CD4-positive, alpha-beta T cell treated with Interferon alpha-2 for 1 hour (primary cell): Measurements from ENCODE around the gene OPA1.

Experiments used
- DNase-seq, 2 donors: peaks; one replicate each; pipeline ENCODE4 v3.0.0-alpha.2; 2020 to 2022

Gene OPA1, protein sequence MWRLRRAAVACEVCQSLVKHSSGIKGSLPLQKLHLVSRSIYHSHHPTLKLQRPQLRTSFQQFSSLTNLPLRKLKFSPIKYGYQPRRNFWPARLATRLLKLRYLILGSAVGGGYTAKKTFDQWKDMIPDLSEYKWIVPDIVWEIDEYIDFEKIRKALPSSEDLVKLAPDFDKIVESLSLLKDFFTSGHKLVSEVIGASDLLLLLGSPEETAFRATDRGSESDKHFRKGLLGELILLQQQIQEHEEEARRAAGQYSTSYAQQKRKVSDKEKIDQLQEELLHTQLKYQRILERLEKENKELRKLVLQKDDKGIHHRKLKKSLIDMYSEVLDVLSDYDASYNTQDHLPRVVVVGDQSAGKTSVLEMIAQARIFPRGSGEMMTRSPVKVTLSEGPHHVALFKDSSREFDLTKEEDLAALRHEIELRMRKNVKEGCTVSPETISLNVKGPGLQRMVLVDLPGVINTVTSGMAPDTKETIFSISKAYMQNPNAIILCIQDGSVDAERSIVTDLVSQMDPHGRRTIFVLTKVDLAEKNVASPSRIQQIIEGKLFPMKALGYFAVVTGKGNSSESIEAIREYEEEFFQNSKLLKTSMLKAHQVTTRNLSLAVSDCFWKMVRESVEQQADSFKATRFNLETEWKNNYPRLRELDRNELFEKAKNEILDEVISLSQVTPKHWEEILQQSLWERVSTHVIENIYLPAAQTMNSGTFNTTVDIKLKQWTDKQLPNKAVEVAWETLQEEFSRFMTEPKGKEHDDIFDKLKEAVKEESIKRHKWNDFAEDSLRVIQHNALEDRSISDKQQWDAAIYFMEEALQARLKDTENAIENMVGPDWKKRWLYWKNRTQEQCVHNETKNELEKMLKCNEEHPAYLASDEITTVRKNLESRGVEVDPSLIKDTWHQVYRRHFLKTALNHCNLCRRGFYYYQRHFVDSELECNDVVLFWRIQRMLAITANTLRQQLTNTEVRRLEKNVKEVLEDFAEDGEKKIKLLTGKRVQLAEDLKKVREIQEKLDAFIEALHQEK

GRCh38 chr3:193592841-193593667, at the start of gene OPA1:
OPA1 (plus strand) TSS chr3:193593208; CDS start chr3:193593378, 170 bp downstream.
- peak; percentile 91 to 92 for DNase-seq

GRCh38 chr3:193544289-193544688, 48.7 kb upstream of the OPA1 start:
- no peak for DNase-seq

DNA sequence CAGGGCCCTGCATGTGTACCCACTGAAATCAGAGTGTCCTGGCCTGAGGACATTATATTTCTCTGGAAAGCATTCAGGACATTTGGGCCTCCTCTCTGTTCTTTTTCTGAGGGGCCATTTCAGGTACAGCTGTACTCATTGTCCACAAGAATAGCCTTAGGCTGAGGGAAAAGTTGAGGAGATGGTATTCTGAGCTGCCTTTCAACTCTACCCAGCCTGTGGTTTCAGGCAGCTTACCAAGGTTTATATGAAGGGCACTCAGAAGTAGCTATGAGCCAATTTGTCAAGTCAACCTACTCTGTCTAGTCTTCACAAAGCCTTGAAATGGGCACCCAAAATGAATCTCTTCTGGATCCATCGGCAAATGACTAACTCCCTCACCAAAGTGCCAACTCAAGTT, 47.7 kb upstream of the OPA1 start:
- DNase-seq, result no peak

DNA sequence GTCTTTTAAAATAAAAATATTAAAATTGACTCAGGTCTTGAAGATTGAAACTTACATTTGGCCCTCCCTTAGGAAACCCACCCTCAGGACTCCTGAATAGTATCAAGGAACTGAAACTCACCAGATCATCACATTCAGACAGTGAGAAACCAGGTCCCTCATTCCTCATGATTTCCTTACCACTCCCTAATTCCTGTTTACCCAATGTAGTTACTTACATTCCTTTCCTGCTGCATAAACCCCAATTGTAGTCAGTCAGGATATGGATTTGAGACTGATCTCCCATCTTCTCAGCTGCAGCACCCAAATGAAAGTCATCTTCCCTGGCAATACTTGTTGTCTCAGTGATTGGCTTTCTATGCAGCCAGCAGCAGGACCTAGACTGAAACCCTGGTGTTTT, 46.9 kb upstream of the OPA1 start:
- DNase-seq, result no peak

DNA sequence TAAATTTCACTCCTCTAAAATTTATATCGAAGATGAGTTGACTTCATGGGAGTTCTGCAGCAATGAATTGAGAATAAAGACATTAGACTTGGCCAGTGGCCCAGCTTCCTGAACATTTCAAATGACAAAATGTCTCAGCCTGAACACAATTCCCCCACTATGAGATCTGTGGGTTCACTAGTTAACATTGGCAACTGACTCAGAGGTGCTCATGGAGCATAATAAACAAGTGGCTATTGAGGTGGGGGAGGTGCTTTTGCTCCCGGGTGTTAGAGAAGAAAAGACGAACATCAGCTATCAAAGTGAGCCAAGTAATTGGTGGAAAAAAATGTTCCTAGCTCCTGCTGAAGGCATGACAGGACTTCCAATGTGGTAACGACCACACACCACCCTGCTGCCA, 44.6 kb upstream of the OPA1 start:
- DNase-seq, result no peak

- DNase-seq, result no peak
Observed at GRCh38 chr3:193552923-193553322, 40.1 kb upstream of the OPA1 start.

DNA sequence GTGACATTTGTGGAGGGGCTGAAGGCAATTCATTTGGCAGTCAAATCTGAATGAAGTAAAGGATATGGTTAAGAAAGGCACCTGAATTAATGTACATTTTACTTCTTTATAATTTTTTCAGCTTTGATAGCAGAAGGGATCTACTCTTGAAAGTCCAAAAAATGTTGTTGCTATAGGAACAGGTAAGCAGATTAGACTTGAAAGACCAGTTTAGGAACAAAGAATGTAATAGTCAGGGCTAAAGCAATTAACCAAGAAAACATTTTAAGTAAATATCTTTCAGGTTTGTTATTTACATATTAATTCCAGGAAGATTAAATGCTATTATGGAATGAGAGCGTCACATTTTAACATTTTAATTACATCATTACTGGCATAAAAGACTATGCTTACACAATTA, 39.4 kb upstream of the OPA1 start:
- DNase-seq, result no peak

DNA sequence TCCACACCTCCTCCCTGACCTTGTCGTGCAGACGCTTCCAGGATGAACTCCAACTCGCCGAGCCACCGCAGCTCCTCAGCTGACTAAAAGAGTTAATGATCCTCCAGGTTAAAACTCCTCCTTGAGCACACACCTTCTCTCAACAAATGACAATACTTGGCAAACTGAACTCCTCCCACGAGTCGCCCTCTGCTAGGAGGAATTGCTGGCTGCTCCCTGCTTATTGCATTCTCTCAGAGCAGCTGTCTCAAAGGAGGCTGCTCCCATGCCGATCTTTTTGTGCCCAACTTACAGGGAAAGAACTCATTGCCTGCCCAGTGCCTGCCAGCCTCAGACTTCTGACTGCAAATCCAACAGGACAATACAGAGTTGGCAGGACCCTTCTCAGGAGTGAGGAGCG, 38.2 kb upstream of the OPA1 start, which contains the start of gene ATP13A4:
Gene ATP13A4, minus strand, starts transcription at position 85 of the 400 bp plus-strand sequence. CDS start 96 bp downstream, outside the sequence.
- no peak for DNase-seq

DNA sequence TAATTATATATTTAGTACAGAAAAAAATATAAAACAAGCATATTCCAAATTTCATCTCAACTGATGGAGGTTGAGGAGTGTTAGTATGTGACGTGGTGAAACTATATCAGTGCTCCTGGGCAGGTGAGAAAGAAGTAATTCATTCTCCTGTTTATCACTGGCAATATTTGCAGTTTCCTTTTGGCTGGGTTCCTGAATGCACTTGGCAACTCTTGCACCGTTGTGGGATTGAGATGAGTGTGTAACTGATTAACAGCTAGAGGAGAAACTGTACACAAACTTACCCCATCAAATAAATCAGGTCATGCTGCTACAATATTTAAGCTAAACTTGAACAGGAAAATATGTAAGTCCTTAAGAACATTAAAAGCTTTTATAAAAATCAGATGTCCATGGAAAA, 36.2 kb upstream of the OPA1 start:
- no peak for DNase-seq

- DNase-seq, result no peak
Observed at GRCh38 chr3:193559100-193559499, 33.9 kb upstream of the OPA1 start.

DNA sequence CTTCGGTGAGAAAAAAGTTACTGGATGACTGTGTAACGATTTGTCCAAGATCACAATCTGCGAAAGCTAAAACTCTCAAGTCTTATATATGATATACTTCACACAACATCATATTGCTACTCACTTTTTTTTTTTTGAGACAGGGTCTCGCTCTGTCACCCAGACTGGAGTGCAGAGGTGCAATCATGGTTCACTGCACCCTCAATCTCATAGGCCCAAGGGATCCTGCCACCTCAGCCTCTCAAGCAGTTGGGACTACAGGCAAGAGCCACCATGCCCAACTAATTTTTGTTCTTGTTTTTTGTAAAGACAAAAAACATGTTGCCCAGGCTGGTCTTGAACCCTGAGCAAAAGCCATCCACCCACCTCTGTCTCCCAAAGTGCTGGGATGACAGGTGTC, 32.9 kb upstream of the OPA1 start:
- DNase-seq, result no peak

DNA sequence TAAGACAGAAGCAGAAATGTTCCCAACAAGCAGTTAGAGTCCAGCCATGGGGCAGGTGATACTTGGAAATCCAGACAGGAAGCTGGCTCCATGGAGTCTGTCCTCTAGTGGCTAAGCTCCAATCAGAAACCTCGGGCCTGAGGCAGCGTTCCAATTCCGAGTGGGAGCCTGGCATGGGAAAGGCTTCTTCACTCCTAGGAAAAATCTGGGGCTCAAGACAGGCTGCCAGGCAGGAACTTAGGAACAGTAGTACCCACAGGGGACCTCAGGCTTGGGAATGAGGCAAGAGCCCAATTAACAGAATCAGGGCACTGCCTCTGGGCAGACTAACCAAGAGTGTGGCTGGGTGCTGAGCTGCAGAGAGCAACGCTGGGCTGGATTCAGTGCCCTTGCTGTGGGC, 32.1 kb upstream of the OPA1 start:
- DNase-seq, result no peak

DNA sequence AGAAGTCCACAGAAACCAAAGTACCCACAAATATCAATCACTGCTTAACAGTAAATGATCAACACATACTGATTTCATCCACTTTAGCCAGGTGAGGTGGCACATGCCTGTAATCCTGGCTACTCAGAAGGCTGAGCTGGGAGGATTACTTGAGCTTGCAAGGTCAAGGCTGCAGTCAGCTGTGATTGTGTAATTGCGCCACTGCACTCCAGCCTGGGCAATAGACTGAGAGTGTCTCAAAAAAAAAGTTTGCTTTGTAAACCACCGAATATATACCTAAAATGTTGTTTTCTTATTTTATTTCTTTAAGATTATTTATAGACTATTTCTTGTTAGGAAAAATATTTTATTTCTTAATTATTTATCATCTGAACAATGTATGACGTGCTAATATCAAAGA, 29.6 kb upstream of the OPA1 start:
- no peak for DNase-seq

DNA sequence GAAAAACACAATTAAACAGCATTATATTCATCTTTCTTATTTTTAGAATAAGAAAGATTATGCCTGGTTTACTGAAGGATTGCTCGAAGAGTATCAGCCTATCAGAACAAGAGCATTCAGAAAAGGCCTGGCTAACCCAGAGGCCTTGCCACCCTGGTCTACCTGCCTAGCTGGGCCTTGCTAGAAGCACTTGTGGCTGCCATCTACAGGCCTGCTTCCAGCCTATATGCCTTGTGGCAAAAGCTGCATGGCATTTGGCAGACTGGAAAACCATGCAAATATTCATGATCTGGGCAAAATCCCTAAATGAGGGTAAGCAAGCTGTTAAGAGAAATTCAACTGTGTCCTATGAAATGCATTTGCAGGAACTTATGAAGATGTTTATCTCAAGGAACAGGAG, 29.0 kb upstream of the OPA1 start:
- no peak for DNase-seq

DNA sequence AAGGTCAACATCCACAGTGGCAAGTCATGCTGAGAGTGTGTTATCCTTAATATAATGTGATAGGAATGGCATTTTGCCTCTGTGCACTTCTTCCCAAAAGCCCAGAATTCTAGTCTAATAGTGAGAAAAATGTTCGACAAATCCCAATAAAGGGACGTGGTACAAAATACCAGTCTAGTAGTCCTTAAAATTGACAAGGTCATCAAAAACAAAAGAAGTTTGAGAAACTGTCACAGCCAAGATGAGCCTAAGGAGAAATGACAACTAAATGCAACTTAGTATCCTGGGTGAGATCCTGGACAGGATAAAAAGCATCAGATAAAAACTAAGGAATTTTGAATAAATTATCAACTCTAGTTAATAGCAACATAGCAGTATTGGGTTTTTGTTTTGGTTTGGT, 23.9 kb upstream of the OPA1 start:
- no peak for DNase-seq

DNA sequence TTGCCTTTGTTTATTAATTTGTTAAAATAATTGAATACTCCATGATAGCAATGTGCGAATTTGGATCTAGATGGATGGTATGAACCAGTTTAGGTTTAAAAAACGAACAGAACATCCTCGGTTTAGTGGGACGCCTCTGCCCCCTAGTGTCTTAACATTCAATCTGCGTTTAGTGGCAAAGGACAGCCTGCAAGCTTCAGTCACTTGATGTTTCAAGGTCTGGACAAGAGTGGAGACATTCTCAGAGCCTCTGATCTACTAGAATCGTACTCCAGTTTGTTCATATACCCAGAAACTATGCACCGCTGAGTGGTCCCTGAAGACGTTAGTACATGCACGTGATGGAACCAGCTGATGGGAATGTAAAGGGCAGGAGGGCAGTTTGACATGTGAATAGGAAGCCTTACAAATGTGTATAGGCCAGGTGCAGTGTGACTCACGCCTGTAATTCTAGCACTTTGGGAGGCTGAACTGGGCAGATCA, 20.5 kb upstream of the OPA1 start:
- DNase-seq, result peak; percentile 37 to 54

GRCh38 chr3:193573403-193574191, 19.4 kb upstream of the OPA1 start:
- no peak for DNase-seq

GRCh38 chr3:193574488-193575070, 18.4 kb upstream of the OPA1 start:
- no peak for DNase-seq

DNA sequence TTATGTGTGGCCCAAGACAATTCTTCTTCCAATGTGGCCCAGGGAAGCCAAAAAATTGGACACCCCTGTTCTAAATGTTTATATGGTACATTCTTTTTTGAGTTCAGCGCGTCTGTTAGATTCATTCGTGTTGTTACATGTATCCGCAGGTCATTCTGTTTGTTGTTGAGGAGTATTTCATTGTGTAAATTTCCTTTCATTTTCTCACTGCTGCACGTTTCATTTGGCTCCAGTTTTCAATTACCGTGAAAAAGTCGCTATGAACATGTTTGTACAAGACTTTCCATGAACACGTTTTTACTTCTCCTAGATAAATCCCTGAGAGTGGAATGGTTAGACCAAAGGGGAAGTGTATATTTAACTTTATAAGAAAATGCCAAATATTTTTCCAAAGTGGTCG, 7.5 kb upstream of the OPA1 start:
- DNase-seq, result no peak

- no peak for DNase-seq
Observed at GRCh38 chr3:193586526-193586925, 6.5 kb upstream of the OPA1 start.

- no peak for DNase-seq
Observed at GRCh38 chr3:193589129-193589528, 3.9 kb upstream of the OPA1 start.
